Astrocyte of the hippocampus (primary cell): ENCODE results near the gene BTBD9.

Experiments used
- DNase-seq: peaks from one replicate; pipeline ENCODE4 v3.0.0; 2011; ENCODE audit warnings: low read depth, low spot score

Gene BTBD9

DNA sequence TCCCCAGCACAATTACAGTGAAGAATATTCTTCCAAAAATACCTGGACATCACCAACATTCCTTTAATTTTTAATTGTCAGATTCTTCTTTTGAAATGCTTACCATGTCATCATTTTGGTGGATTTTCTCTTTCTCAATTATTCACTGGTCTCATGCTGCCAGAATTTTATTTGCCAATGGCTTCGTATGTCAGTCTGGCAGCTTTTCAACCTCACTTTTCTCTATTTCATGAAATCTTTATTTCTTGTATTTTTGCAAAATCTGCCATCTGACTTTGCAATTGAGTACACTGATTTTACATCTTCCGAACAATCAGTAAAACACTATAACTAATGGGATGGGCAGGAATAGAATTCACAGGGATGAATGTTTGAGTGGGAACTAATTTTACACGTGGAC lies 84.1 kb downstream of the BTBD9 start:
- DNase-seq = no peak

DNA sequence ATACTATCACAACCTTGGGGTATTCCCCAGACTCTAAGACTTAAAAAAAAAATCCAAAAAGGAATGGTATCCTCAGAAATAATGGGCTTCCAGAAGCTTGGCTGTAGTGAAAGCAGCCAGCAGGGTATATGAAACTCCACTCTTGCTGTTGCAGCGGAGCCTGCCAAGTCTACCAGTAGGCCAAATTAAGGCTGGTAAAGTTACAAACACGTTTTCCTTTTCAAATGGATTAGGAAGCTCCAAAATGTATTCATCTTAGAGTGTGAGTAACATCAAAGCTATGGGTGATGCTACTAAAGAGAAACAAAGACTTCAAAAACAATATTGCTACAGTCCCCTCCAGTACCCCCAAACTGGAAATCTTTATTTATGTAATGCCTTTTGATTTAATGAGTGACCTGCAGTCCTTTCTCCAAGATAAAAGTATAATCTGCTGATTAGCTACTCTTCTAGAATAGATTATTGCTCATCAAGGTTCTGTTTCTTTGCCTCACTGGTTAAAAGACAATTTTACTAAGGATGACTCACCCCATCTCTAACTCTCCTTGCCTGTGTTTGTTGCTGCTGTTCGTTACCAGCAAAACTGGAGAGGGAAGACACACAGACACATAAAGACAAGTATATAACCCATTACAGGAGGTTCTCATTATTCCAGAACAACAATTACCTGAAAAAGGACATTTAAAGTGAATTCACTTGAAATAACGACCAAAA lies 84.9 kb downstream of the BTBD9 start:
- peak; percentile 64 for DNase-seq

DNA sequence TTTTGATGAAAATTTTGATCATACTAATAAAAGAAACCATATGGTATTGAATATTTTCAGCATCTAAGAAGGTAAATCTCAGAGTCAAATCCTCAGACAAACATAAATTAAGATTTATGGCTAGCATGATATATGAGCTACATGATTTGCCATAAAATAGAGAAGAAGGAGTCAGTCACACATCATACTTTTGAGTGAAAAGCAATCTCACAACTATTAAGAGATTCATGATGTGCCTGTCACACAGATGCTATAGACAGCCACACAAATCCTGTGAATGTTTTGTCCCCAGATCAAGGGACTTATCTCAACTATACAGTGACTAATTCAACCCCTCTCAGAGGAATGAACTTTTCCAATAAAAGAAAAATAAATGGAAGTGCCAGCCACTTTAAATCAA lies 85.7 kb downstream of the BTBD9 start:
- no peak for DNase-seq

DNA sequence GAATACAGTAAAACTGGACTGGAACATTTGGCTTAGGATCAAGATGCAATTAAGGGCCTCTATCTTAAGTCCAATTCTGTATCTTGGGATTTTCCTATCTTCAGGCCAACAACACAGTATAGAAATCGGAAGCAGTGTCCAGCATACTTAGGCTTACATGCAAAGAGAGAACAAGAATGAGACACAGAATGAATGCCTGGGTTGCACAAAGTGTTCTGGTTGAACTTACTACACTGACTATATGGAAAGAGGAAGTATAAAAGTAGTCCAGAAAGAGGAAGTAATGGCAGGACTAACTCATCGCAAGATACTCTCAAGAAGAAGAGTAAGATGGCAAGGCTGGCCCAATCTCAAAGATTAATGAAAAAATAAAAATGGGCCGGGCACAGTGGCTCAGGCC lies 87.6 kb downstream of the BTBD9 start:
- DNase-seq = no peak

DNA sequence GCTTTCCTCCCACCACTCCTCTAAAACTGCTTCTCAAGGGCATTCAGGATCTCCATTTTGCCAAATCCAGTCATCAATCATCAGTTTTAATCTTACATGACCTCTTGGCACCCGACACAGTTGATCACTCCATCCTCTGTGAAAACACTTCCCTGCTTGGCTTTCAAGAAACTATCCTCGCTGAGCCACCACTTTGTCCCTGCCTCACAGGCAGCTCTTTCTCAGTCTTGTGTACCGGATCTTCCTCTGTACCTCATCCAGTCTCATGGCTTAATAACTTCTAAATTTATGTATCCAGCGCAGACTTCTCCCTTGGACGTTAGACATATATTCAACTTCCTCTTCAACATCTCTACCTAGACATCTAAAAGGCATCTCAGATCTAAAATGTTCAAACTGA lies 89.9 kb downstream of the BTBD9 start:
- no peak for DNase-seq

DNA sequence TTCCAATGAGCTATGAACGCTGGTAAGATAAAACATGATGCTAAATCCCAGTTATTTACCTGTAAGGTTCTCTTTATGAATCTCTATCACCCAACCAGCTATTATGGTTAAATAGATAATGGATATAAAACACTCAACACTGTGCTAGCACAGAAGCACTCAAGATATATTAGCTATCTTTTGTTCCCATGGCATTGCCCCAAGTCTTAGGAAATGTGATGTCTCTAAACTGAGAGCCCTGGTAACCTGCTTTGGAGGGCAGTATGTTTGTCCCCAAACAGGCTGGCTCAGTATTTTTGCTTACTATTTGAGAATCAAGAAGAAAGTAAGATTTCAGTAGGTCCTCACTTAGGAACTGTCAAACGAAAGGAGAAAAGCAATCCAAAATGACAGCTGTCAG lies 90.5 kb downstream of the BTBD9 start:
- DNase-seq = no peak

DNA sequence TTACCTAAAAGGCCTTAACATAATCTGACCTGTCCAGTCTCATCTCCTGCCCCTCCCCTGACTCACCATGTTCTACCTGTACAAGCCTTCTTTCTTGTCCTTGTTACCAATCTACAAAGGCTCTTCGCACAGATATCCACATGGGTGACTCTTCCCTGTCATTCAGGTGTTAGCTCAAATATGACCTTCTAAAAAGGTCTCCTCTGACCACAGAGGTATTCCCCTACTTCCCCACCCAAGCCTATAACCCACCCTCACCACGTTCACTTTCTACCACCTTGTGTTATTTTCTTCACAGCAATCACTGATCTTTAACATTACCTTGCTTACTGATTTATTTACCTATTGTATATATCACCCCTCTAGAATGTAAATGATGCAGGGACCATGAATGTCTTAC lies 96.7 kb downstream of the BTBD9 start:
- no peak for DNase-seq

DNA sequence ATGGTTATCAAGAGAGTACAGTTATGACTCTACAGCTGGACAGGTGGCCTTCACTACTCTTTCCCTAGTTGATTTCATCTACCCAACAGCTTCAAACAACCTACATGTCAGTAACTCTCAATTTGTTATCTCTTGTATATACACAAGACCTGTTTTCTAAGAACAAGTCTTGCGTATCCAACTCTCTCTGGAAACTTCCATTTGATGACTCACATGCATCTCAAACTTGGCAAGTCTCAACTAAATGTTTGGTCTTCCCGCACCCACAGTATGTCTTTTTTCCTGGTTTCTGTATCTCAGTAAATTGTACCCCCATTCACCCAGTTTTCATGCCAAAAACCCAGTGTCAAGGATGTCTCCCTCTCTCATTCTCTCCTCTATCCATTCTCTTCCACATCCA lies 97.7 kb downstream of the BTBD9 start:
- DNase-seq = peak; percentile 56

DNA sequence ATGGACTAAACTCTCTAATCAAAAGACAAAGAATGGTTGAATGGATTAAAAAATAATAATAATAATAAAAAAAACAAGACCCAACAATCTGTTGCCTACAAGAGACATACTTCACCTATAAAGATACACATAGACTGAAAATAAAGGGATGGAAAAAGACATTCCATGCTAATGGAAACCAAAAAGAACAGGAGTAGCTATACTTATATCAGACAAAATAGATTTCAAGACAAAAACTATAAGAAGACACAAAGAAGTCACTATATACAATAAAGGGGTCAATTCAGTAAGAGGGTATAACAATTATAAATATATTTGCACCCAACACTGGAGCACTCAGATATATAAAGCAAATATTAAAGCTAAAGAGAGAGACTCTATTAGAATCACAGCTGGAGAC lies 106.7 kb downstream of the BTBD9 start:
- no peak for DNase-seq

DNA sequence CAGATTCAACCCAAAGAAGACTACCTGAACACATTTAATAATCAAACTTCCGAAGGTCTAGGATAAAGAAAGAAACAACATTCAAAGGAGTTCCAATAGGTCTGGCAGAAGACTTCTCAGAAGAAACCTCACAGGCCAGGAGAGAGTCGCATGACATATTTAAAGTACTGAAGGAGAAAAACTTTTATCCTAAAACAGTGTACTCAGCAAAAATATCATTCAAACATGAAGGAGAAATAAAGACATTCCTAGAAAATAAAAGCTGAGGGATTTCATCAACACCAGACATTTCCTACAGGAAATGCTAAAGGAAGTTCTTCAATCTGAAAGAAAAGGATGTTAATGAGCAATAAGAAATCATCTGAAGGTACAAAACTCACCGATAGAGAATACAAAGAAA lies 108.6 kb downstream of the BTBD9 start:
- no peak for DNase-seq

DNA sequence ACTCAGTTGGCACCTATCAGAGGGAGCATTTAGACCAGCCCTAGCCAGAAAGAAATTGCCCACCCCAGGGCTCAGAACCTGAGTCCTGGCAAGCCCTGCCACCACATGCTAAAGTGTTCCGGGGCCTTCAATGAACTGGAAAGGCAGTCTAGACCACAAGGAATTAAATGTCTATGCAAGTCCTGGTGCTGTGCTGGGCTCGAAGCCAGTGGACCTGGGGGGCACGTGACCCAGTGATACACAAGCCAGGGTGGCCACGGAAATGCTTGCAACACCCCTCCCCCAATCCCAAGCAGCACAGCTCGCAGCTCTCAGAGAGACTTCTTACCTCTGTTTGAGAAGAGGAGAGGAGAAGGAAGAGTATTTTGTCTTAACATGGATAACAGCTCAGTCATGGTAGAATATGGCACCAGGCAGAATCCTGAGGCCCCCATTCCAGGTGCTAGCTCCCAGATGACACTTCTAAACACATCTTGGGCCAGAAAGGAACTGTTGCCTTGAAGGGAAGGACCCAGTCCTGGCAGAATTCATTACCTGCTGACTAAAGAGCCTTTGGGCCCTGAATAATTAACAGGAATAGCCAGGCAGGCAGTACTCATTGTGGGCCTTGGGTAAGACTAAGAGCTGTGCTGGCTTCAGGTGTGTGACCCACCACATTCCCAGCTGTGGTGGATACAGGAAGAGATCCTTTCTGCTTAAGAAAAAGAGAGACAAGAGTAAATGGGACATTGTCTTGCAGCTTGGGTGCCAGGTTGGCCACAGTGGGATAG lies 111.3 kb downstream of the BTBD9 start:
- DNase-seq = peak; percentile 90

DNA sequence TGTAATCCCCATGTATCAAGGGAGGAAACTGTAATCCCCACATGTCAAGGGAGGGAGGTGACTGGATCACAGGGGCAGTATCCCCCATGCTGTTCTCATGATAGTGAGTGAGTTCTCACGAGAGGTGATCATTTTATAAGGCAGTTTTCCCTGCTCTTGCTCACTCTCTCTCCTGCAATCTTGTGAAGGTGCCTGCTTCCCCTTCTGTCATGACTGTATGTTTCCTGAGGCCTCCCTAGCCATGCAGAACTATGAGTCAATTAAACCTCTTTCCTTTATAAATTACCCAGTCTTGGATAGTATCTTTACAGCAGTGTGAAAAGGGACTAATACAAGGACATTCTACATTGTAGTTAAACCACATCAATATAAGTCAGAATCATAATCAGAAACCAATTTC lies 112.4 kb downstream of the BTBD9 start:
- no peak for DNase-seq

DNA sequence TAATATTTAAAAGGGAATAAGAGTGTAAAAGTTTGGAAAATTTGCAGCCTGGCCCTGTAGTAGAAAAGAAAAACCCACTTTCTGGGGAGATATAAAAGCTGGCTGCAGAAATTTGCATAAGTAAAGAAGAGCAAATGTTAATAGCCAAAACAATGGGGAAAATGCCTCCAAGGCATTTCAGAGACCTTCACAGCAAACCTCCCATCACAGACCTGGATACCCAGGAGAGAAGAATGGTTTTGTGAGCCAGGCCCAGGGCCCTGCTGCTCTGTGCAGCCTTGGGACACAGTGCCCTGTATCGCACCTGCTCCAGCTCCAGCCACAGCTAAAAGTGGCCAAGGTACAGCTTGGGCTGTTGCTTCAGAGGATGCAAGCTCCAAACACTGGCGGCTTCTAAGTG lies 113.8 kb downstream of the BTBD9 start:
- no peak for DNase-seq

DNA sequence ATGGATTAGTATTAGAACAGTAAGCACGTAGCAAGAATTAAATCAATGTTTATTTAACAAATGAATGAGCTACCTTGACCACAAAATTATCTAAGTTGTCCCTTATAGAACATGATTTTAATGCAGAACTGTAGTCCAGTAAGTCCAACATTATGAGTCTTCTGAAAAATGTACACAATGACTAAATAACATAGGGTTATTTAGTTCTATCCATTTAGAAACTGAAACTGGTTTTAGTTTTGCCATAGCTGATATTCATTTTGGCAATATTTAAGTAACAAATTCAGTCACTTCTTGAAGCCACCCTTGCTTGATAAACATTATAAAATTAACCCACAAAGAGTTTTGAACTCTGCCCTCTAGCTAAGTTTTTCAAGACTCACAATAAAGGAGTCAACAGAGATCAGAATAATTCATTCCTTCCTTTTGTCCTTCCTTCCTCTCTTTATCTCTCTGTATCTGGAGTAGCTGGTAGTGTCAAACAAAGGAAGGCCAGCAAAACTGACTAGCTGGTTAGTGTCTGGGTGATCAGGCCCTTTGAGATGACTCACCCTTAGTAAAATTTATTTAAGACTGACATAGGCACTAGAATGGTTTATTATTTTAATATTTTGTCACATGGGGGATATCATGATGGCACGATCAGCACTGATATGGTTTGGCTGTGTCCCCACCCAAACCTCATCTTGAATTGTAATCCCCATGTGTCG lies 115.1 kb downstream of the BTBD9 start:
- DNase-seq = peak; percentile 10

DNA sequence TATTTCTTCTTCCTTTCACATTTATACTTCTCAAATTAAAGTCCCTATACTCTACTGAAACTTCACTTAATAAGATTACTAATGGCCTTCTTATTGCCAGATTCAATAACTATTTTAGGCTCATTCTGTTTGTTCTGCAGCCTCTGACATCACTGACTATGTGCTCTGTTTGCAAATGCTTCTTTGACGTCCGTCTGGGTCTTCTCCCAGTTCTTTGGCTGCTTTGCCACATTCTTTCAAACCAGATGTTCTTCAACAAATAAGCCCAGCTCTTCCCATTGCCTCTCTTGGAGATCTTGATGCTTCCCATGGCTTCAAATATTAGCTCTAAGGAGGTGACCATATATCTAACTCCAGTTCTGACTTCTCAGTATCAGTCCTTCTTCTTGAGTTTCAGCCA lies 117.4 kb downstream of the BTBD9 start:
- peak; percentile 36 for DNase-seq

DNA sequence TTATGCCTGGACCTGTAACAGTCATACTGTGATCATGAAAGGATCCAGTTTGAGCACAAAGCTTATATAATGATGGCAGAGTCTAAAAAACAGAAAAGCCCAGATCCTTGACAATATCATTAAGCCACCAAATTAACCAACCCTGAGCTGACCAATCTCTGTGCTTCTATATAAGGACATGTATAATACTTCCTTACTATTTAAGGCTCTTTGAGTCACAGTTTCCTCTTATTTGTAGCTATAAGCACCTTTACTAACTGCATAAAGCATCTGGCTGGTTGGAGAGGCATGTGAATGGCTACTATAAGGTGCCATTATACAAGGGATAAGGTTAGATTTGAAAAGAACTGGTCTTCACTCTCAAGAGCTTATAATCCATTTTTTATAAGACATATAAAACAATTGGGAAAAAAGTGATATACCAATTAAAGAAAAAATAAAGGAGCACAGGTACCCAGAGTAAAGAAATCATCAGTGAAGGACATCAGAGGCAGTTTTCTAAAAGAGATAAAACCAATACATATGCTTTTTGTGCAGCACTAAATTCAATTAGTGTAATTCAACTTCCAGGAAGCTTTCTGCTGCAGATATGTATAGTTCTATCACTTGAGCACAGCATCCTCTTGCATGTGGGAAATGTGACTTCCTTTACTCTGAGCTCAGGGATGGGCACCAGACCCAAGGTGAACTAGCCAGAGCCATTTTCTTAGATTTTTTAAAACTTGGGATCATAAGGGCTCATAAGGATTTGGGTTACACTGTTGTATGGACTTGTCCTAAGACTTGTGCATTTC lies 121.0 kb downstream of the BTBD9 start:
- no peak for DNase-seq

DNA sequence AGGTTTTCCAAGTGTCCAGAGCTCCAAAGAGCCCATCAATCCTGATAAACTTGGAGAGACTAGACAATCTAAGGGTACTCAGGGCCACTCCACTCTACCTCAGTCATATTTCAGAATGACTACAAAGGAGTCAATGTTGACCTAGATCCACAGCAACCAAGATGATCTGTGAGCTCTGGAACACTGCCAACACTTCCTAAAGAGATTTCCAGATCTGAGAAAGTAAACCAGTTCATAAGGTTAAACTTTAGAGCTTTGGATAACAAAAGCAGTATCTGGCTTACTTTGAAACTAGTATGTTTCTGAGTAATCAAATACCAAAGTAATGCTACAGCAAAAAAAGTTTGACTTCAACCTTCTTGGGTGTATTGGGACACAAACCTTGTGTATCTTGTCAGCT lies 122.7 kb downstream of the BTBD9 start:
- DNase-seq = peak; percentile 8

DNA sequence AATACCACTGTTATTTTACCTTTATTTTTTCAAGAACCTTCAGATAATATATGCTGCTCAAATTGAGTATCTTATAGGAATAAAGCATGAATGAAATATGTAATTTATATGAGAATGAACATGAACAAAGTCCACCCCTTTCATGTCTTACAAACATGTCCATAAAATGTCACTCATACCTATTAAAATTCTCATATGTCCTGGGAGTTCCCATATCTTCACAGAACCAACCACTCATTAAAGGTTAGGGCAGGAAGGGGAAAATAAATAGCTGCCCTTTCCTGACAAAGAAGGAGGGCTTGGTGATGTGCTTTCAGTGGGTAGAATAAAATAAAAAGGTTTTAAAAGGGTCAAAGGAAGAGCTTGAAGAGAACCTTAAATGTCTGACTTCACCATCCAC lies 125.3 kb downstream of the BTBD9 start:
- no peak for DNase-seq

DNA sequence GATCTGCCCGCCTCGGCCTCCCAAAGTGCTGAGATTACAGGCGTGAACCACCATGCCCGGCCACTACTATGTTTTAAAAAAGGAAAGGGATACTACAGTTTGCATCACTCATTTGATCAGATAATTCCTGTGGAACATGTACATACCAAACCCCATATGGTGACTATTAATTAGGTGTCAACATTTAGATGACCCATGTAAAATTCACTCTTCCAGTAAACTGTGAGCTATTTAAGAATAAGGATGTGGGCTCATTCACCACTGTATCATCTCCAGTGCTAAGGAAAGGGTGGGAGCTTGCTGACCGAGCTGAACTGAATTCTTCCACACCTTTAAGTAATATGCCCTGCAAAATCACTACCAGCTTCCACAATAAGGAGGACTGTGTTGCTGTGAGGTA lies 127.5 kb downstream of the BTBD9 start:
- DNase-seq = no peak

DNA sequence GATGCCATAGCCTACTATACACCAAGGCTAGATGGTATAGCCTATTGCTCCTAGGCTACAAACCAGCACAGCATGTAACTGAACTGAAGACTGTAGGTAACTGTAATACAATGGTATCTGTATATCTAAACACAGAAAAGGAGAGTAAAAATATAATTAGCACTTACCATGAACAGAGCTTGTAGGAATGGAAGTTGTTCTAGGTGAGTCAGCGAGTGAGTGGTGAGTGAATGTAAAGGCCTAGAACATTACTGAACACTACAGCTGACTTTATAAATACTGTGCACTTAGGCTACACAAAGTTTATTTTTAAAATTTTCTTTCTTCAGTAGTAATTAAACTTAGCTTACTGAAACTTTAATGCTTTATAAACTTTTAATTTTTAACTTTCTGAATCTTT lies 129.5 kb downstream of the BTBD9 start:
- DNase-seq = no peak

DNA sequence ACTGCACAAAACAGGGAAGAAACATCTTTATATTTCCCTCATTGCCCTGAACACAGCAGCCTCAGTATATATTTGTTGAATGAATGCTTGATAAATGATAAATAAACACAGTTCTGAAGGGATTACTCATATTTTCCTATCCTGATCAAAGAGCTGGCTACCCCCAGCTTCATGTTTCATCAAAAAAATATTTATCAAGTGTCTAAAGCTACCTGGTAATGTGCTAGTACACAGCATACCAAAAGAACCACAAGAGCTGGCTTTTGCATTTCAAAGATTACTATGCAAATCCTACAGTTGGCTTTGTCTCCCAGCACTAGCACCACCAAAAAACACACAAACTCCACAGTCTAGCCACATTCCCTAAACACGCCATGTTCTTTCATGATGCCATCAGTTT lies 130.0 kb downstream of the BTBD9 start:
- peak; percentile 94 for DNase-seq

DNA sequence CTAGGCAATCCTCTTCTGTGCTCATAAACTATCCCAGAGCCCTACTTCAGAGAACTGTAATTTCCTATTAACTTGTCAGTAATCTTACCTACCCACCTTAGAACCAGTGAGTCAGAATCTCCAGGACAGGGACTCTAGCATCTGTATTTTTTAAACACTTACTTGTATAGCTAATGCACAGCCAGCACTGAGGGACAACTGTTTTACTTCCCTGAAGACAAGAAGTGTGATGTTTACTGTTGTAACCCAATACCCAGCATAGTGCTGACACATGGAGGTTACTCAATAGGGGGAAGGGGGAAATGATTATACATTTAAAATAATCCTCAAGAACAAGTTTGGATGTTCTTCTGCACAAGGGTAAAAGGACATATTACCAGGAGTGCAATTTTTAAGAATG lies 130.8 kb downstream of the BTBD9 start:
- DNase-seq = peak; percentile 39
